PC-3 (cell line): ENCODE measurements around the gene ENTHD1. TPM values are rescaled to one million over a fixed set of nuclear protein-coding genes. Genes with fewer than 3 reads are reported as not detected.

ENCODE experiments used
- ATAC-seq: fragments of 200-7000 bp; cut with Tn5 transposase; 2 replicates; pipeline ENCODE4 v1.9.1; 2020; ENCODE audit warnings: mild to moderate bottlenecking, moderate library complexity
- BruUV-seq: library from RNA; stranded (reverse); fragments of 400-500 nt; replicated peaks from 2 replicates; lab custom pipeline; 2021; lab: Mats Ljungman, UMichigan
- CTCF ChIA-PET: fragments of 300-600 bp; sonication (Branson Sonifier 250); formaldehyde crosslinking; loops from one replicate; lab custom pipeline; 2022; ENCODE audit warnings: antibody characterized with exemption; lab: Charles Lee
- POLR2A ChIA-PET: fragments of 300-600 bp; sonication (Branson Sonifier 250); formaldehyde crosslinking; loops from one replicate; lab custom pipeline; 2022; ENCODE audit warnings: antibody characterized with exemption; ENCODE audit not compliant: unreplicated experiment; lab: Charles Lee
- DNase-seq: peaks from one replicate; pipeline ENCODE4 v3.0.0-alpha.2; 2015
- H2AFZ ChIP-seq: fragments of 300-600 bp; sonication (generic); 2 replicates; pipeline ENCODE4 v1.6.0; 2016; ENCODE audit warnings: antibody characterized with exemption, low read length
- H3F3A ChIP-seq: fragments of 300-600 bp; sonication (generic); one replicate; pipeline ENCODE4 v1.6.0; 2017; ENCODE audit warnings: antibody characterized with exemption, low read length, control low read depth, mild to moderate bottlenecking; ENCODE audit not compliant: unreplicated experiment
- H3K27ac ChIP-seq: fragments of 300-600 bp; sonication (generic); 2 replicates; pipeline ENCODE4 v1.5.1; 2016; ENCODE audit warnings: mild to moderate bottlenecking, low read length
- H3K27me3 ChIP-seq: fragments of 300-600 bp; sonication (generic); 2 replicates; pipeline ENCODE4 v1.6.1; 2016; ENCODE audit warnings: low read length, mixed read lengths
- H3K36me3 ChIP-seq: fragments of 300-600 bp; sonication (generic); 2 replicates; pipeline ENCODE4 v1.6.1; 2016; ENCODE audit warnings: low read depth, mixed run types, low read length, mixed read lengths
- H3K4me1 ChIP-seq: fragments of 300-600 bp; sonication (generic); 2 replicates; pipeline ENCODE4 v1.5.1; 2016; ENCODE audit warnings: low read length; ENCODE audit not compliant: insufficient read depth
- H3K4me2 ChIP-seq: fragments of 300-600 bp; sonication (generic); 2 replicates; pipeline ENCODE4 v1.6.0; 2016; ENCODE audit warnings: low read length
- H3K4me3 ChIP-seq: fragments of 300-600 bp; sonication (generic); 2 replicates; pipeline ENCODE4 v1.5.1; 2016; ENCODE audit warnings: mild to moderate bottlenecking, low read length, mixed read lengths
- H3K79me2 ChIP-seq: fragments of 300-600 bp; sonication (generic); 2 replicates; pipeline ENCODE4 v1.6.1; 2017; ENCODE audit warnings: low read length, mixed read lengths
- H3K9ac ChIP-seq: fragments of 300-600 bp; sonication (generic); 2 replicates; pipeline ENCODE4 v1.6.0; 2016; ENCODE audit warnings: mild to moderate bottlenecking, low read length
- H3K9me2 ChIP-seq: fragments of 300-600 bp; sonication (generic); replicated peaks from 2 replicates; pipeline ENCODE4 v1.6.1; 2016; ENCODE audit warnings: mixed run types, low read length, mixed read lengths
- H3K9me3 ChIP-seq: fragments of 300-600 bp; sonication (generic); 2 replicates; pipeline ENCODE4 v1.6.1; 2016; ENCODE audit warnings: low read length, mixed read lengths
- H4K20me1 ChIP-seq: fragments of 300-600 bp; sonication (generic); 2 replicates; pipeline ENCODE4 v1.6.1; 2016; ENCODE audit warnings: low read length, mixed read lengths
- CTCF ChIP-seq: fragments of 300-600 bp; sonication (generic); conservative IDR thresholded peaks from 2 replicates; pipeline ENCODE4 v1.5.1; 2017; ENCODE audit warnings: antibody characterized with exemption, low read depth, mild to moderate bottlenecking, low read length
- EZH2 ChIP-seq: fragments of 300-600 bp; sonication (generic); IDR thresholded peaks from one replicate; pipeline ENCODE4 v1.6.1; 2017; ENCODE audit warnings: antibody characterized with exemption, mild to moderate bottlenecking, low read length; ENCODE audit not compliant: unreplicated experiment
- EZH2phosphoT487 ChIP-seq: fragments of 300-600 bp; sonication (generic); IDR thresholded peaks from 2 replicates; pipeline ENCODE4 v1.6.1; 2018; ENCODE audit warnings: mild to moderate bottlenecking, antibody characterized with exemption, low read length, borderline replicate concordance
- intact Hi-C: fragments of 100-400 bp; cut with micrococcal nuclease; formaldehyde crosslinking; loops from 2 replicates; pipeline ENCODE4 v1.9.0; 2023
- total RNA-seq: library from RNA; depleted of rRNA; stranded (reverse); fragments of >200 nt; gene quantifications from 2 replicates; pipeline ENCODE4 v1.2.3, GENCODE V29; 2014

Gene ENTHD1
- total RNA-seq, 1 experiment from 2014 or later: not detected

GRCh38 chr22:39703091-39703490 is 190.5 kb downstream of the ENTHD1 start:
- H3K4me2 ChIP-seq: no peak overlapping the region
- peaks cover 37% of the 10 kb centered on the region for H3K27me3 ChIP-seq

GRCh38 chr22:39700565-39700964 is 193.0 kb downstream of the ENTHD1 start:
- H3K9ac ChIP-seq: no peak overlapping the region
- CTCF ChIA-PET: no interaction called here
- H3K9me3 ChIP-seq: no peaks in the 10 kb centered on the region
- no peak overlapping the region for H2AFZ ChIP-seq
- POLR2A ChIA-PET: no interaction called here
- no peak overlapping the region for H3K27ac ChIP-seq
- BruUV-seq: no TSS peak
- no peak overlapping the region for H3K4me2 ChIP-seq
- TF ChIP-seq EZH2phosphoT487 (no peak), CTCF (no peak), EZH2 (no peak)
- no peak for DNase-seq
- no peaks in the 10 kb centered on the region for H3K9me2 ChIP-seq
- intact Hi-C loops: no loop called here
- H3F3A ChIP-seq: no peaks in the 10 kb centered on the region
- no peak for ATAC-seq
- H3K27me3 ChIP-seq: peaks cover 17% of the 10 kb centered on the region; the same call in 1 of the 2 replicates
- no peak overlapping the region for H3K4me3 ChIP-seq
- H3K4me1 ChIP-seq: no peaks in the 10 kb centered on the region
- H3K36me3 ChIP-seq: no peaks in the 10 kb centered on the region
- no peaks in the 10 kb centered on the region for H4K20me1 ChIP-seq
- no peaks in the 10 kb centered on the region for H3K79me2 ChIP-seq

More at GRCh38 chr22:39703091-39703490, 190.5 kb downstream of the ENTHD1 start:
- no TSS peak for BruUV-seq
- no peak for DNase-seq
- no peak for TF ChIP-seq EZH2
- TF ChIP-seq CTCF: no peak
- ATAC-seq: no peak
- Histone ChIP-seq H3K4me1 (no peaks in the 10 kb centered on the region), H3K9ac (no peak overlapping the region), H3K36me3 (no peaks in the 10 kb centered on the region), H3K9me2 (no peaks in the 10 kb centered on the region), H3K9me3 (no peaks in the 10 kb centered on the region), H2AFZ (no peak overlapping the region), H3K4me3 (no peak overlapping the region), H3F3A (no peaks in the 10 kb centered on the region), H3K79me2 (no peaks in the 10 kb centered on the region), H3K27ac (no peak overlapping the region), H4K20me1 (no peaks in the 10 kb centered on the region)
- CTCF ChIA-PET: no interaction called here
- intact Hi-C loops: no loop called here
- POLR2A ChIA-PET: no interaction called here

GRCh38 chr22:39699631-39700360 is 193.8 kb downstream of the ENTHD1 start:
- H3K27me3 ChIP-seq: peaks cover 20% of the 10 kb centered on the region; the same call in 1 of the 2 replicates
- H3K4me3 ChIP-seq: no peak overlapping the region
- no peak overlapping the region for H2AFZ ChIP-seq
- no peaks in the 10 kb centered on the region for H3K36me3 ChIP-seq
- no peak overlapping the region for H3K9ac ChIP-seq
- ChIA-PET CTCF (no interaction called here), POLR2A (no interaction called here)
- TF ChIP-seq CTCF: no peak
- TF ChIP-seq EZH2: no peak
- TF ChIP-seq EZH2phosphoT487: no peak
- DNase-seq (no peak), ATAC-seq (no peak)
- no peaks in the 10 kb centered on the region for H3K9me2 ChIP-seq
- H3F3A ChIP-seq: no peaks in the 10 kb centered on the region
- H3K4me1 ChIP-seq: no peaks in the 10 kb centered on the region
- H3K9me3 ChIP-seq: no peaks in the 10 kb centered on the region
- H4K20me1 ChIP-seq: no peaks in the 10 kb centered on the region
- no peak overlapping the region for H3K4me2 ChIP-seq
- H3K27ac ChIP-seq: no peak overlapping the region
- no TSS peak for BruUV-seq
- intact Hi-C loops: no loop called here
- H3K79me2 ChIP-seq: no peaks in the 10 kb centered on the region
